Lung microvascular endothelial cell (primary cell): ENCODE data around the gene DEF6. TPM values are rescaled to one million over a fixed set of nuclear protein-coding genes. Genes with fewer than 3 reads are reported as not detected.
"Not testable (repeated sequence)": the region's sequence is repeated elsewhere in the genome, so short reads cannot be mapped to it uniquely, and the experiment has no call there.

Experiments
- DNase-seq, 2 donors: peaks; one replicate each; pipeline versions ENCODE4 v3.0.0 to v3.0.0-alpha.2; 2010; ENCODE audit warnings: low read depth in 2 of 2
- total RNA-seq: library from RNA; depleted of rRNA; stranded (reverse); fragments of >200 nt; gene quantifications from 2 replicates; pipeline ENCODE4 v1.2.1, GENCODE V29; 2014

The DEF6 gene
- total RNA-seq, 1 donor from 2014 or later, result 0.20 TPM

DNA sequence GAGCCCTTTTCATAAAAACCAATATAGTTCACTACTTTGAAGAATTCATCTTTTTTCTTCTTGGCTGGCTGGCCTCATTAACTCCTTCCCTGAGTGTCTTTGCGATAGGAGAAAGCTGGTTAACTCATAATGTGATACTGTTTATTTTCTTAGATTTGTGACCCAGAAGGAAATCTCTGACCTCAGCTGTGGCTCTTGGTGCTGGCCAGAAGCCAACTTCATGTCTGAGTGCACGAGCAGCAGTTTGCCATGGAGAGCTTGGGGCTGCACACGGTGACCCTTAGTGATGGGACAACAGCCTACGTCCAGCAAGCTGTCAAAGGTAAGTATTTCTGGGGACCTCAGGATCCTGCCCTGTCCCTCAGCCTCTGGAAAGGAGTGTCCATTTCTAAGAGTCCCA, 16.7 kb upstream of the DEF6 start:
- DNase-seq, result peak in 1 of 2 donors; percentile 55

DNA sequence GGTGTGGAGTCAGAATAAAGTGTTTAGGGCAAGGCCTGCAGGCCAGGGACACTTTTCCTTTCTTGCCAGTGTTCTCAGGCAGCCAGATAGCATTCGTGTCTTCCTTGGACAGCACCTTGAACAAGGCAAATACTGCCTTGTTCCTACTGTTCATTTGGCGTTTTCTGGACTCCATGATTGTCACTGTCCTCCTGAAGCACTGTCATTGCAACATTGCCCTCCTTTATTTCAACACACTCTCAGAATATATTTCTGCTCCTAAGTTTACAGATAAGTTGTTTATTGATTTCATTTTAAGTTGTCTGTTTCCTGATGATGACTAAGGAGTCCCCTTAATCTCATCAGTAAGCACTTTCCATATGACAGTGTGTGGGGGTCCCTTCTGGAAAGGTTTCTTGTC, 15.1 kb upstream of the DEF6 start:
- no peak for DNase-seq

DNA sequence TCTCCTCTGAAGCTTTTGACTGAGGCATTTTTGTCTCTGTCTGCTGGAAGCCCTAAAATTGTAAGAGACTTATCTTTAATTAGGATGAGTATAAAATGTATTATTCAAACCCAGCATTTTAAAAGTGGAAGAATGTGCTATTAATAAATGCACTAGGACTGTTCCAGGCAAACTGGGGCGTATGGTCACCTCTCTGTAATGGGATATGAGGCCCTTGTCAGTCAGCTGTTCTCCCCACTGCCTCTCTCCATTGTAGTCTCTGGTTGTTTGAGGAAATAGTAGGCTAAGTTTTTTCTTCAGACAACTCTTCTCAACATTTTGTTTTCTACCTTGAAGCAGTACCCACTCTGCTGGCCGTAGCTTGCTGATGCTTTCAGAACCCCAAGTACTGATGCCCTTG, 14.3 kb upstream of the DEF6 start:
- no peak for DNase-seq

DNA sequence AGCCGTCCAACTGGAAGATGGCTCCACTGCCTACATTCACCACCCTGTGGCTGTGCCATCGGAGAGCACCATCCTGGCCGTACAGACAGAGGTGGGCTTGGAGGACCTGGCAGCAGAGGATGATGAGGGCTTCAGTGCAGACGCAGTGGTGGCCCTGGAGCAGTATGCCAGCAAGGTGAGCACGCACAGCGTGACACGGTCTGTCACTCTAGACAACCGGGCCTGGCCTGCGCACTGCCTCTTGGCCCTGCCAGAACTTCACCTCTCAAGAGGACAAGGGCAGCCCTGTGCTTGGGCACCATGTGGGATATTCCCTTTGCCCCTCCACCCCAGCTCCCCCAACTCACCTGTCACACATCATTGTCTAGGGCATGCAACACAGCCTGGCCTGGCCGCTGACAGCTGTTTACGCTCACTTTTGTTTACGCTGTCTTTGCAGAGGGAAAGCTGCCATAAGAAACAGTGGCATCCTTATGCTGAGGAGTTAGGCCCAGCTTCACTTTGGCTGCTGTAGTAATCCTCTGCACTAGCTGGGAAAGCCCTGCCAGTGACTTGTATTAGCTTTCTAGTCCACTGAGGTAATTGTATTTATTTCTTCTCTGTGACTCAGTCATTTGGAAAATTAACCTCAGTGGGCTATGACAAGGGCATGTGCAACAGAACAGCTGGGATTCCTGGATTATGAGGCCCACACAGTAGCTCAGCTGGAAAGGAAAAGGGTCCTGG, 9.8 kb upstream of the DEF6 start:
- no peak for DNase-seq

DNA sequence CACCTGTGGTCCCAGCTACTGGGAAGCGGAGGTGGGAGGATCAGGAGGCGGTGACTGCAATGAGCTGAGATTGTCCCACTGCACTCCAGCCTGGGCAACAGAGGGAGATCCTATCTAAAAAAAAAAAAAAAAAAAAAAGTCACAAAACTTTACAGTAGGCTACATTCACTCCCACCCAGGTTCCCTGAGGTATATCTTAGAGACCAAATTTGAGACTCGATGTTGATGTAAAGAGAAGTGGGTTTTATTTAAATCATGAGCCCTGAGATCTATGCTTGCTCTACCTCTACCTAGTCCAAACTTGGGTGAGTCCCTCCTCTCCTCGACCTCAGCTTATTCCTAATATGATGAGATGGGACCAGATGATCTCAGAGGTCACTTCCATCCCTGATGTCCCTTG, 8.8 kb upstream of the DEF6 start:
- DNase-seq, result no peak

DNA sequence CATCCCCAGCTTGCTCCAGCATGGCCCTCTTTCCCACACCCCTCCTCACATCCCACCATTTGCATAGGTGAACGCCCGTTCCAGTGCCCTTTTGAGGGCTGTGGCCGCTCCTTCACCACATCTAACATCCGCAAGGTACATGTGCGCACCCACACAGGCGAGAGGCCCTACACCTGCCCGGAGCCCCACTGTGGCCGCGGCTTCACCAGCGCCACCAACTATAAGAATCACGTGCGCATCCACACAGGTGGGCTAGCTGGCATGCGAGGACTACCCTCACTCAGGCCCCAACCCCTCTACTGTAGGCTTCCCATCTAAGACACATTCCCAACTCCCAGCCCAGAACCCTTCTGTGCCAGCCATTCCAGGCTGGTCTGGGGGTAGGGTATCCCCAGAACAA, 6.1 kb upstream of the DEF6 start:
- no peak for DNase-seq

DNA sequence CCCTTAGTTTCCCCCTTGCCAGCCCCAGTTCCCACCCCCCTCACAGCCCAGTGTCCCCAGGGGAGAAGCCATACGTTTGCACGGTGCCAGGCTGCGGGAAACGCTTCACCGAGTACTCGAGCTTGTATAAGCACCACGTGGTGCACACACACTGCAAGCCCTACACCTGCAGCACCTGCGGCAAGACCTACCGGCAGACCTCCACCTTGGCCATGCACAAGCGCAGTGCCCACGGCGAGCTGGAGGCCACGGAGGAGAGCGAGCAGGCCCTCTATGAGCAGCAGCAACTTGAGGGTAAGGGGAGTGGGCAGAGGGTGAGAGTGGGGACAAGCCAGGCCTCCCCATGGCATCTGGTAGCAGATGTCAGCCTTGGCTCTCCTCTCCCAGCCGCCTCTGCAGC, 5.1 kb upstream of the DEF6 start:
- DNase-seq, result no peak

DNA sequence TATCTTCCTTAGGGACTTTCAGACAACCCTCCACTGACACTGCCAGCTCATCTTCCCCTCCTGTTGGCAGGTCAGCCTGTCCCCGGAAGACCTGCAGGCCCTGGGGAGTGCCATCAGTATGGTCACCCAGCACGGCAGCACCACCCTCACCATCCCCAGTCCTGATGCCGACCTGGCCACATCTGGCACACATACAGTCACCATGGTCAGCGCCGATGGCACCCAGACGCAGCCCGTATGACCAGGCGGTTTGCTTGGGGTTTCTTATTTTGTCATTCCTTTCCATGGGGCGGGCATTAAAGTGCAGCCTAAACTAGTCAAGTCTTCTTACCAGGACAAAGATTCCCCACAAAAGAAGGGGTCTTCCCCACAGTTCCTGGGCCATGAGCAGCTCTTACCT, 3.9 kb upstream of the DEF6 start:
- no peak for DNase-seq

DNA sequence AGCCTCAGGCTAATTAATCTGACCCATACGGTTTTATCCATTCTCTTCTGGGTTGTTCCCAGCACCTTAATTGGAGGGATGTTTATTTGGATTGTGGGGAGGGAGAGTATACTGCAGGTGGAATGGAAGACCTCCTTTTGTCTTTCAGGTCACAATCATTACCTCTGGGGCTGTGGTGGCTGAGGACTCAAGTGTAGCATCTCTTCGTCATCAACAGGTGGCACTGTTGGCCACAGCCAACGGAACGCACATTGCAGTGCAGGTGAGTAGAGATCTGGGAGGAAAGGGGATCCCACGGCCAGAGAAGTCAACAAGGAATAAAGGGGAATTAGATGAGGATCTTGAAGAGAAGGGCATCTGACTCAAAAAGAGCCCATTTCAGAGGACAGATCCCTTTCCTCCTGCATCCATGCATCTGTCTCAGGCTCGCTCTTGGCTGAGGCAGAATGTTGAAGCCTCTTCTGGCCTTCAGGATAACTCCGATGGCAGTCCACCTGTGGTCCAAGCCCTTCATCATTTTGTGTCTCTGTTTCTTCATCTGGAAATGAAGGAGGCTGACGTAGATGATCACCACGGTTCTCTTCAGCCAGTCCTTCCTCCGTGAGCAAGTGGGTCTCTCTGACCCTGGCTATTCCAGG, 3.2 kb upstream of the DEF6 start:
- DNase-seq, result peak; percentile 51 to 70

DNA sequence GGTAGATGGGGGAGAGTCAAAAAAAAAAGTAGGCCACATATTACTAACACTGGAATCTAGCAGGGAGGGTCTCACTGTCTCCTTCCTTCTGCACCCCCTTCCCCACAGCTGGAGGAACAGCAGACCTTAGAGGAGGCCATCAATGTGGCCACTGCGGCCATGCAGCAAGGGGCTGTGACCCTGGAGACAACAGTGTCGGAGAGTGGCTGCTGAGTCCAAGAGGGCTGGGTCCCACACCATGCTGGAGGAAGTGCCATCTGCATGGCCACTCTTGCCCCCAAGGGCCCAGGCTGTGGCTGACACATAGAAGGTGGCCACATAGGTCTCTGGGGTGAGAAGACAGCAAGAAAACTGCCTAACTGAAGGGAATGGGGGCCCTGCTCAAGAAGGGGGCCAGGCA, 2.6 kb upstream of the DEF6 start:
- no peak for DNase-seq

DNA sequence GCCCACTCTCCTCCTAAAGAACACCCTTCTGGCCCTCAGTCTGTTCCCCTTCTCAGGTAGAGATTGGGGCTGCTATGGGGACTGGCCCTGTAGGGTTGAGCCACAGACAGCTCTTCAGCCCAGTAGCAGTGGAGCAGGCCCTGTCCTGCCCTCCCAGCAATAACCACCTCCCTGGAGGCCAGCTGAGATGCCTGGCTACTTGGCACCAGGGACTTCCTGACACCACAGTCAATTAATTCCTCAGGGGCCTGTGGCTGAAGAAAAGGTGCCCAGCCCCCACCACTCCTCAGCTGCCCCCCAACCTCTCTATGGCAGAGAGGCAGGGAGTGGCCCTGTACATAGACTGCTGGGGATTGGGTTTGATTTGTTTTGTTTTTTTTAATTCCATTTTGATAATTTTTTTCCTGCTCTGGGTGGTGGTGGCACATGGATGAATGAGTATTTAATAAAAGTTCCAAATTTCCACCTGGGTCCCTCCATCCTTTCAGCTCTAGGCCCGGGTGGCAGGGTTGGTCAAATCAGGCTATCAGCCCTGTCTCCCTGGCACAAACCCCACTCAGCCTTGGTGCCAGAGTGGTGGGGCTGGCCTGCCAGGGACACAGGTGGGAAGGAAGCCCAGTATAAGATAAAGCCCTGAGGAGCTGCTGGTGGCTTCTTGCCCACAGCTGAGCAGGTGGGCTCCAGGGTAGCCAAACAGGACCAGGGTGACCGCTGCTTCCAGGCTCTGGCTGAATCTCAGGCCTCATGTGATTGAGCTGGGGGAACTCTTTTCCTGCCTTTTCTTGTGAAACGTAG, 1.9 kb upstream of the DEF6 start:
- no peak for DNase-seq

DNA sequence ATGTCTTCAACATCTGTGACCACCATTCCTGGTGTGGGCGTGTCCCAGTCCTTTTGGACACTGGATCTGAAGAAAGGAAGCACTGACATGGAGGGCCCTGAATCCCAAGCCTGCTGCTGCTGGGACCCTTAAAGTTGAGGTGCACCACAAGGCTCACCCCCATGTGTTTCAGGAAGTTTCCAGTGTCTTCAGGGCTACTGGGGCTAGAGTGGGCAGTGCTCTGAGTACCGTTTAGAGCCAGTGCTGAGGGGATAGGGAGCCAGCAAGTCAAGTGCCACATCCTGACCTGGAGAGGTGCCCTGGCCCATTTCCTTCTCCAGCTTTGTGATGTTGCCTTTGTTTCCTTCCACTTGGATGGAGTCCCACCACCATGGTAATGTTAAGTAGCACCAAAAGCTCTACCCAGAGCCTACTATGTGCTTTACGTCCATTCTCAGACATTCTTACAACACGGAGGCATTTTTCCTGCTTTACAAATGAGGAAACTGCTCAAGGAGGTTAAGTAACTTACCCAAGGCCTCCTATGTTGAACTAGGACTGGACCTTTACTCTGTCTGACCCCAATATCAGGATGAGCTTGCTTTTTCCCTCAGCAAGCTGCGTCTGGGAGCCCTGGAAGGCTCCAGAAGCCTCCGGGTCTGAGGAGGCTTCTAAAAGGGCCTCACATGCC, 552 bp upstream of the DEF6 start:
- no peak for DNase-seq

DNA sequence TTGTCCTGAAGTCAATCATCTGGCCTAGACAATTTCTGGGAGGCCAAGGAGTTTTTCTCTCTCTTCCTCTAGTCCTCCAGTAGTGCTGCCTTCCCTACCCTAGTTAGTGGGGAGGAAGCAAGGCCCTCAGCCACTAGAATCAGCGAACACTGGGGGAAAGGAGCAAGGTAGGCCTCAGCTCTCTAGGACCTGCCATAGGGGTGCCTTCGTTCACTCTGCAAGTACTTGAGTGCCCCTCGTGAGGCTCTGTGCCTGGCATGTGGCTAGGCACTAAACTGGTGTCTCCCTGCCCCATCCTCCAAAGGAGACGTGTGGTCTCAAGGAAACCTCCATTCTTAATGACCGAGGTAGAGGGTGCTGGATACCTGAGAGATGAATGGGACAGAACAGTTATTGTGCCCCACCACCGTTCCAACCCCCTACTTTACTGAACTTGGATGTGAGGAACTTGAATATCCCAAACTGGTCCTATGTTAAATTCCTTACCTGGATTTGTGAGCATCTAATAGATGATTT, 1.1 kb downstream of the DEF6 start:
- DNase-seq, result no peak

DNA sequence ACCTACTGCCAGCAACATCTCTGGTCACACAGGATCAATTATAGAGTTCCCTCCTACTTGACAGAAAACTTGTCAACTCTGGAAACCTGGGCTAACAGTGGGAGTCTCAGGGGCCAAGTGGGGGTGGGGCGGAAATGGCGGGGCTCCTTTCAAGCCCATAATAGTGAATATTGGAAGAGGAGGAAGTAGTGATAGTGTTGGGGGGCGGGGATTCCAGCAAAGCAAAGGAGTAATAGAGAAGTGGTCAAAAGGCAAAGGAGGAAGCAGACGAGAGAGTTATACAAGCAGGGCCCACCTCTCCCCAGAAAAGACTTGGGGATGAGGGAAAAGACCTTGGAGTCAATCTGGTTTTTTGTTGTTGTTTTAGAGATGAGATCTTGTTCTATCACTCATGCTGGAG, 2.1 kb downstream of the DEF6 start:
- DNase-seq, result no peak

DNA sequence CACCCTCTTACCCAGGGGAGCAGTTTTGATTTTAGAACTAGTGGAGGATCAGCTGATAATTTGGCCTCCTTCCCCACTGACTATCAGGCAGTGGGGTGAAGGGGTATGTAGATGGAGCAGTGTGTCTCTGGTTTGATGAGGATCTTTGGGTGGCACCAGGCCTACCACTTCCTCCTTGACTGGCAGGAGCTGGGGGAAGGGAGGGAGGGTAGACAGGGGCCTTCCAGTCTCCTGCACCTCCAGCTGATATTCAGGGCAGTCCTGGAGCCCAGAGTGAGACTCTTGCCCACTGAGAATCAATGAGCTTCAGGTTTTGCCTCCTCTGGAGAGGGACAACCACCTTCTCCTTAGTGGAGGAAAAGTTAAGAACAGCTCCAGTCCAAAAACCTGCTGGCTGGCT, 3.2 kb downstream of the DEF6 start:
- no peak for DNase-seq

DNA sequence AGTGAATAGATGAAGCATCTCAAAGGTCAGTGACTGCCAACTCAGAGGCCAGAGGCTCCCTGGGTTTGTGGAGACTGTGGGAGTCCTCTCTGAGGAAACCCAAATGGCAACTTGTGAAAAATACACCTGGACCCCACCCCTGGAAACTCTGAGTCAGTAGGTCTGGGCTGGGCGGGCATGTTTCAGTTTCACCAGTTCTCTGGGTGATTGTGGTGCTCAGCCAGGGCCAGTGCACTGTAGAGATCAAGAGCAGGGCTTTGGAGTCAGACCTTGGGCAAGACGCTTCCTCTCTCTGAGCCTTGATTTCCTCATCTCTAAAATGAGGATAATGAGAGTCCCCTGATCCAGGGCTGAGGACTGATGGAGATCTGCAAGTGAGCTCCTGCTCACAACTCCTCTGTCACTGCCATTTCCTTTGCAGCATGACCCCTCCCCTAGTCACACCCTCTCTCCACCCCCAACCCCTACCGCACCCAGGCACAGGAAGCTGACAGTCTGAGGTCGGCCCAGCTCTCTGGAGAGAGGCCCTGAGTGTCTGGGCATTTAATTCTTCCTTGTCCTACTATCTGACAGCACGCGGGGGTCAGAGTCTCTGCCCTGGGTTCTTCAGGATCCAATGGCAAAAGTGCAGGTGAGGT, 5.1 kb downstream of the DEF6 start:
- DNase-seq, result peak; percentile 11 to 37

DNA sequence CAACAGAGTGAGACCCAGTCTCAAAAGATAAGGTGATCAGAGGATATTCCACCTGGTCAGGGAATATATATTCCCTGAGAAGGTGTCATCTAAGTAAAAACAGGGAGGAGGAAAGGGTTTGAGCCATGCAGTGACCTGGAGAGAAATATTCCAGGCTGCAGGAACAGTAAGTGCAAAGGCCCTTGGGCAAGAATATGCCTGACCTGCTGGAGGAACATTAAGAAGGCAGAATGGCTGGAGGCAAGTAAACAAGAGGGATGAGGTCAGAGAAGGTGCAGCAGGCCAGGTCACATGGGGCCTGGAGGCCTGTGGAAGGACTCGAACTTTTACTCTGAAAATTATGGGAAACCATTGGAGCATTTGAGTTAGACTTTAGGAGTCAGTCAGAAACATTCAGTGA, 6.7 kb downstream of the DEF6 start:
- DNase-seq, result no peak

DNA sequence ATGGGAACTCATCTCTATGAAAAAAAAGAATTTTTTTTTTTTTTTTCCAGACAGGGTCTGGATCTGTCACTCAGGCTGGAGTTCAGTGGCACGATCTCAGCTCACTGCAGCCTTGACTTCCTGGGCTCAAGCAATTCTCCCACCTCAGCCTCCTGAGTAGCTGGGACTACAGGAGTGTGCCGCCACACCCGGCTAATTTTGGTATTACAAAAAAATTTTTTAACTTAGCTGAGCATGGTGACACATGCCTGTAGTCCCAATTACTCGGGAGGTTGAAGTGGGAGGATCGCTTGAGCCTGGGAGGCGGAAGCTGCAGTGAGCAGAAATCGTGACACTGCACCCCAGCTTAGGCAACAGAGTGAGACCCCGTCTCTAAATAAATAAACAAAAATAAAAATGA, 7.5 kb downstream of the DEF6 start:
- DNase-seq, result no peak

DNA sequence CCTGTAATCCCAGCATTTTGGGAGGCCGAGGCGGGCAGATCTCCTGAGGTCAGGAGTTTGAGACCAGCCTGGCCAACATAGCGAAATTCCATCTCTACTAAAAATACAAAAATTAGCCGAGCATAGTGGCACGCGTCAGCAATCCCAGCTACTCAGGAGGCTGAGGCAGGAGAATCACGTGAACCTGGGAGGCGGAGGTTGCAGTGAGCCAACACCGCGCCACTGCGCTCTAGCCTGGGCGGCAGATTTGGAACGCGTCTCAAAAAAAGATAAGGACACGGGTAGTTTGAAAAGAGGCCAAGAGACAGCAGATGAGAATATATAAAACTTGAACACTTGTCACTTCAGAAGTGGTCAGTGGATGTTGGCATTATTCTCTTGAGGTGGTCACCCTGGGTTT, 9.5 kb downstream of the DEF6 start:
- not testable (repeated sequence) for DNase-seq

DNA sequence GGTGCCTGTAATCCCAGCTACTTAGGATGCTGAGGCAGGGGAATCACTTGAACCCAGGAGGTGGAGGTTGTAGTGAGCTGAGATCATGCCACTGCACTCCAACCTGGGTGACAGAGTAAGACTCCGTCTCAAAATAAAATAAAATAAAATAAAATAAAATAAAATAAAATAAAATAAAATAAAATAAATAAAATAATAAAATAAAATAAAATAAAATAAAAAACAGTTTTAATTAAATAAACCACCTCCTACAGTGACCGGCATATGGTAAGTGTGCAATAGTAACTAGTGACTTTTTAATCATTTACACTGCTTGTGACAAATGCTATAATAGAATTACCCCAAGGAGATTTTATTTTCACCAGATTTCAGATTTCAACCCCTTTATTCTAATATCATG, 10.9 kb downstream of the DEF6 start:
- not testable (repeated sequence) for DNase-seq

DNA sequence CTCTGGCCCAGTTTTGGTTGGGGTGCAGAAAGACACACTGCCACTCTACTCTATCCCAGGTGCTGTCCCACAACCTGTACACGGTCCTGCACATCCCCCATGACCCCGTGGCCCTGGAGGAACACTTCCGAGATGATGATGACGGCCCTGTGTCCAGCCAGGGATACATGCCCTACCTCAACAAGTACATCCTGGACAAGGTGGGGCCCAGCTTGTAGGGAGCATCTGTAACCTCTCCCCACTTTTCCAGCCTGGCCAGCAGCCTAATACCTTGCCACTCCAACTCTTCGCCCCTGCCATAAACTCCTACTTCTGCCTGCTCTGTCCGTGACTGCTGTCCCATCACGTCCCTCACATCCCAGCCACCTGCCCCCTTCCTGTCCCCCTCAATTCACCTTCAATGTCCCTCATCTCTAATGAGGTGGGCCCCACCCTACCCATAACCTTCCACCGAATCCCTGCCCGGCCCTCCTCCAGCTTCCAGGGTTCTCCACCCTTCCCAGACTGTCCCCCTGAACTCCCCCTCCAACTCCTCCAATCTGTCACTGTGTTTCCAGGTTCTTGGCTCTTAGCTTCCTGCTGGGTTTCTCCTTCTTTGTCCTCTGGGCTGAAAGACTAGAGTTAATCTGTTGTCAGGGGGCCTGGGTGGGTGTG, 12.1 kb downstream of the DEF6 start:
- DNase-seq, result no peak
